GOT3 (cell line): ENCODE measurements around the gene PUM2.

Source experiments
- DNase-seq: peaks from one replicate; lab custom pipeline; 2025; ENCODE audit warnings: mixed read lengths; lab: John Stamatoyannopoulos, UW

Gene PUM2

GRCh38 chr2:20348542-20348941, 2.1 kb downstream of the PUM2 start:
- no peak for DNase-seq

DNA sequence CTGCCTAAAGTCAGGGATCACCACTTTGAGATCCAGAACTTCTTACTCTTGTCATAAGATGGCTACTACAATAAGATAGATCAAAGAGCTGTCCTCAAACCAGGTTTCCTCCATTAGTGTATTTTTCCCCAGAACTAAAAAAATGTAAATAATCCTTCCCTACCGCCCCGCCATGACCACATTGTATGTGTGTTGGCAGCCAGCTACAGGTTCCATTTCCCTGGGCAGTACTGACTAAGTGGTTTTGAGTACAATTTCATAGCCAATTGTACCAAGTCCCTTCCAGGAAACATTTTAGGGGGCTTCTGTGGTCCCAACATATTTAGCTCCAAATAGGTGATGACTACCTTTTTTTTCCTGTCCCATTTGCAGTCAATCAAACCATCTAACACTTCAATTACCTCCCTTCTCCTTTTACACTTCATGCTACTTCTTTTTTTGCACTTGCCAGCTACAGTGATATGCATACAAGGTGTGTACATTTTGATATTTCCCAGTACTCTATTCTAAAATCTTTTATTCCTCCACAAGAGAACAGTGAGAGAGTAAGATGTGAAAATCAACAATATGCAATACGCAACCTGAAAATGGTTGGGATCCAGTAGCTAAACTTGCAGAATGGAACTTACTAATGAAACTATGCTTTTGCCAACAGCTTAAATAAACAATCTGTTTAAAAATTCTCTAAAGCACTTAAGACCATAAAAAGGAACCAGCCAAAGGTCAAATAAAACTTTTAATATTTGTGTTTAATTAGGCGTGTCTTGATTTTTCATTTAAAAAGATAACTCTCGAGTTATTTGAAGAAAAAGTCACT, 3.9 kb downstream of the PUM2 start:
- DNase-seq: no peak

- DNase-seq: no peak
These were observed 7.5 kb downstream of the PUM2 start for GRCh38 chr2:20343128-20343527.

- DNase-seq: no peak
These were observed 11.6 kb downstream of the PUM2 start for GRCh38 chr2:20339012-20339411.

GRCh38 chr2:20334605-20335203, 15.9 kb downstream of the PUM2 start:
- DNase-seq: no peak

DNA sequence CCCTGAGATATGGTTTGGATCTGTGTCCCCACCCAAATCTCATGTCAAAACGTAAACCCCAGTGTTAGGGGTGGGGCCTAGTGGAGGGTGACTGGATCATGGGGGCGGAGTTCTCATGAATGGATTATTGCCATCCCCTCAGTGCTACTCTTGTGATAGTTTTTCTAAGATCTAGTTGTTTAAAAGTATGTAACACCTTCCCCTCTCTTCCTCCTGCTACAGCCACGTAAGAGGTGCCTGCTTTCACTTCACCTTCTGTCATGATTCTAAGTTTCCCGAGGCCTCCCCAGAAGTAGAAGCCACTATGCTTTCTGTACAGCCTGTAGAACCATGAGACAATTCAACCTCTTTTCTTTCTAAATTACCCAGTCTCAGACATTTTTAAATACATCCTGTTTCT, 16.9 kb downstream of the PUM2 start:
- DNase-seq: no peak

DNA sequence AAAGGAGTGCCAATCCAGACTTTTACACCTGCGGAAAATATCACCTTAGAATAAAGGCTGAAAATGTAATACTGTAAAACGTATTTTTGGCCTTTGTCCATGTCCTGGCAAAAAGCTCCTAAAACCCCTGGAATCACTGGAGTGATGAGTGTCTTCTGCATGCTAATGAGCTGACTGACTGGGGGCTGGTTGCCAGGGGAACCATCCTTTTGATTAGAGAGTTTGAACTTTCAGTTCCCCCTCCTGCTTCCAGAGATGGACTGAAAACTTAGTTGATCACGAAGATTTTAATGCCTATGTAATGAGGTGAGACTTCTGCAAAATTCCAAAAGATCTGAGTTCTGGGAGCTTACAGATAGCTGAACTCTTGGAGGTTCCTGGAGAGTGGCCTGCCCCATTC, 20.5 kb downstream of the PUM2 start:
- no peak for DNase-seq

GRCh38 chr2:20327370-20327769, 23.3 kb downstream of the PUM2 start:
- no peak for DNase-seq

- DNase-seq: no peak
These were observed 24.4 kb downstream of the PUM2 start for GRCh38 chr2:20326163-20326780.

DNA sequence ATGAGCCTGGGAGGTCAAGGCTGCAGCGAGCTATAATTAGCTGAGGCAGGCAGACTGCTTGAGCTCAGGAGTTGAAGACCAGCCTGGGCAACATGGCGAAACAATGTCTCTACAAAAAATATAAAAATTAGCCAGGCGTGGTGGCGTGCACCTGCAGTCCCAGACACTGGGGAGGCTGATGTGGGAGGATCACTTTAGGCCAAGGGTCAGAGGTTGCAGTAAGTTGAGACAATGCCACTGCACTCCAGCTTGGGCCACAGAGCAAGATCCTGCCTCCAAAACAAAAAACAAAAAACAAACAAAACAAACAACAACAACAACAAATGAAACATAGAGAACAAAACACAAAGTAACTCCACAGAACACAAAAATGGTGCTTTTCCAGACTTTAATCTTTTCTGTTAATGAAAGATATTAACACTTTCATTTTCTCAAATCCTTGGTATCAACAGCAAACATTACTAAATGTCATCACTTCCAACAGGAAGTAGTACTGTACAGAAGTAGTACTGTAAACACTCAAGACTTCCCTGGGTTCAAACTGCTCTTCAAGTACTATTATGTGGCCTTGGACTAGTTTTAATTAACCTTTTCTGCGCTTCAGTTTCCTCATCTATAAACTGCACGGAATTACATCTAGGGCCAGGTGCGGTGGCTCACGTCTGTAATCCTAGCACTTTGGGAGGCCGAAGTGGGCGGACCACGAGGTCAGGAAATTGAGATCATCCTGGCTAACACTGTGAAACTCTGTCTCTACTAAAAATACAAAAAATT, 27.9 kb downstream of the PUM2 start:
- no peak for DNase-seq

DNA sequence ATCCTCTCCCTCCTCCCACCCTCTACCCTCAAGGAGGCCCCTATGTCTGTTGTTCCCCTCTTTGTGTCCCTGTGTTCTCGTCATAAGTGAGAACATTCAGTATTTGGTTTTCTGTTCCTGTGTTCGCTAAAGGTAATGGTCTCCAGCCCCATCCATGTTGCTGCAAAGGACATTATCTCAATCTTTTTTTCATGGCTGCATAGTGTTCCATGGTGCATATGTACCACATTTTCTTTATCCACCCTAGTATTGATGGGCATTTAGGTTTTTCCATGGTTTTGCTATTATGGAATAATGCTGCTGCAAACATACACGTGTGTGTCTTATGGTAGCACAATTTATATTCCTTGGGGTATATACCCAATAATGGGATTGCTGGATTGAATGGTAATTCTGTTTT, 33.0 kb downstream of the PUM2 start:
- DNase-seq: no peak

GRCh38 chr2:20317197-20317596, 33.4 kb downstream of the PUM2 start:
- no peak for DNase-seq

DNA sequence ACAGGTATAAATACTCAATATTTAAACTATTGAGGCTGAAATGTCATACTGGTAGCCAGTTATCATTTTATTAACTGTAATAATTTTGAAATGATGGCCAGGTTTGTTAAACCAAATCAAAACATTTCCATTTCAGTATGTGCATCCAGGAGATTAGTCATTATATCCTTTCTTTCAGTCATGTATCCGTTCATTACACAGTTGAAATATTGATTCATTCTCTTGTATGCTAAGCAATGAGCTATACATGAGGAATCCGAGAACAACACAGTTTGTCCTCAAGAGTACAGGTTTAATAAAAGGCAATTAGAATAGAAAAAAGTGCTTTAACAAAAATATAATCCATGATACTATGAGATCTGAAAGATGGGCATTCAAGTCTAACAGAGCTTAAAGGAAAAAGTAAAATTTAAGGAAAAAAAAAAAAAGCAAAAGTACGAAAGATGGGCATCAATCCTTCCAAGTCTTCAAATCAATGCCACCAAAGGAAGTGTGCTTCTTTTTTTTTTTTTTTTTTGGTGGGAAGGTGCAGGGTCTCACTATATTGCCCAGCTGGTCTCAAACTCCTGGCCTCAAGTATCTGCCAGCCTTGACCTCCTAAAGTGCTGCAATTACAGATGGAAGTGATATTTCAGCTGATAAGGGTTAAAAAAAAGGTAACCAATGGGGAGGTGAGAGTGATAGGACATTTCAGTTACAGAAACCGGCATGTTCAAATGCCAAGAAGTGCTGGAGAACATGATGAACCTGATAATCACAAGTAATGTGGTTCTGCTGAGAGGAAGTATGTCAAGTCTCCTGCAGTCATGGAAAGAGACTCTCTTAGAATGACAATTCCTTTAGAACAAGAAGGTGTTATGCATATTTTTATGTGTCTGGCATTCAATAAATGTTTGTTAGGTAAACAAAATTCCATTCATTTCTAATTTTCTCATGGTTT, 35.8 kb downstream of the PUM2 start:
- no peak for DNase-seq

GRCh38 chr2:20313659-20314058, 37.0 kb downstream of the PUM2 start:
- DNase-seq: no peak

DNA sequence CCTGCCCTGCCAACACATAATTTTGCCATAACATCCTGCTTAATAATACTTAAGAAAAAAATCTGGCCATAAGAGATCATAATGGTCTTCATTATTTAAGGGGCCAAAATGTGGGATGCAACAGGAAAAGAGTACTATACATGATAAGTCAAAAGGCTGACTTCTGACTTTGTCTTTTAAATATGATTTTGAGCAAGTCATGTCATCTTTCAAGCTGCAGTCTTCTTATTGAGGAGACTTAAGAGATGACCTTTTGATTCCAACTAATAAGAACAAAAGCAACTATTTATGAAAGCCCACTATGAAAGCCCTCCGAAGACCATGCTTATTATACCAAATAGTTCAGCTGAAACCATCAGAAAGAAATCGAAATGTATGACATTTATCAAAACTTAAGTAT, 41.6 kb downstream of the PUM2 start:
- no peak for DNase-seq

DNA sequence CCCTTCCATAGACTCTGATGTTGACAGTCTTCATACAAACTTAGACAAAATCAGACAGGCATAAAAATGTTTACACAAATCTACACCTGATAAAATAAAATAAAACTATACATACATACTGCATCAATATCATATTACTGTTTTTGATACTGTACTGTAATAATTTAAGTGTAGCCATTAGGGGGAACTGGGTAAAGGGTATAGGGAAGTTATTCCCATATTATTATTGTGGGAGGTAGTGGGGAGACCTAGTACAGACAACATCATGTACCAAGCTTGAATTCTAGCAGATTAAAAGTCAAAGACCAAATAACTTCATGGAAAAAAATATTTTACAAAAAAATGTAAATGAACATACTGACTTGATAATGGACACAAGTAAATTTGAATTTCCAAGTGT, 43.3 kb downstream of the PUM2 start:
- DNase-seq: no peak

DNA sequence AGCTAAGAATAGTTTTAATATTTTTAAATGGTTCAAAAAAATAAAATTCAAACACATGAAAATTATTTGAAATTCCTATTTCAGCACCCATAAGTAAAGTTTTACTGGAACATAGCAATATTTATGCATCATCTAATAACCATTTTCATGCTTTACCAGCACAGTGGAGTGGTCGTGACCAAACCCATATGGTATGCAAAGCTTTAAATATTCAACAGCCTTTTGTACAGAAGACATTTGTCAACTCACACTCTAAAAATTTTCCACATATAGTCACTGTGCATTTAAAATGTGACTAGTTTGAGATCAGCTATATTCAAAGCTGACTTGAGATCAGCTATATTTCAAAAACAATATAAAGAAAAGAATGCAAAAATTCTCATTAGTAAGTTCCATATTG, 46.2 kb downstream of the PUM2 start:
- DNase-seq: no peak

DNA sequence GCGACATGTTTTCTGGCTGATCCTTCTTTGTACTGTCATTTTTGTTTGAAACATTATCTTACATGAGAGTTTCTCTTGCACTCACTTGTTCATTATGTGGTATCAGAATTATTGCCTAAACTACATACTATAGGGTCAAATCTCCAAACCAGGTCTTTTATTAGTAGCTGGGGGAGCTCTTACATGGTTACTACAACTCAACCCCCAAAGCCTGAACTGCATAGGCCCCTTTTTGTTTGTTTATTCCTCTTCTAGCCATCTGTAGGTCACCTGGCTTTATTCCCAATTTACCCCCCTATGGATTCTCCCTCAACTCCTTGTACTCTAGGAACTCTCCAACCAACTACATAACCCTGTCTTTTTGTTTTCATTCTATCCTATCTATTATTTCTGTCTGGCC, 46.7 kb downstream of the PUM2 start:
- no peak for DNase-seq

DNA sequence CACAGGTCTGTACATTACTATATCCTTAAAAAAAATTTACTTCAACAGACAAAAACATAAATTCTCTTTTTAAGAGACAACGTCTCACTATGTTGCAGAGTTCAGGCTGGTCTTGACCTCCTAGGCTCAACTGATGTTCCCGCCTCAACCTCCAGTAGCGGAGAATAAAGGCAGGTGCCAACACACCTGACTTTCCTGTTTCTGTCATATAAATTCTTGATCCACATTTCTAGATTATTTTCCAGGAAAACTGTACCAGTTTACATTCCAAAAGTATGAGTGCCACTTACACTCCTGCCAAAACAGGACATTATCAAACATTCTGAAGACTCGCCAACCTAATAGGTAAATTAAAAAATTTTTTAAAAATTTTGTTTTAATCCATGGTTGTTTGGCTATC, 48.6 kb downstream of the PUM2 start:
- DNase-seq: no peak

GRCh38 chr2:20300656-20301055, 50.0 kb downstream of the PUM2 start:
- no peak for DNase-seq

GRCh38 chr2:20299113-20299512, 51.5 kb downstream of the PUM2 start:
- no peak for DNase-seq

GRCh38 chr2:20294231-20294630, 56.4 kb downstream of the PUM2 start:
- no peak for DNase-seq
